ENCODE results near the gene BCL2L2.
A peak's percentile ranks its signal among the peaks of the same experiment; 100 is the strongest.
"Not testable (repeated sequence)": the region's sequence is repeated elsewhere in the genome, so short reads cannot be mapped to it uniquely, and the experiment has no call there.

The BCL2L2 gene

DNA sequence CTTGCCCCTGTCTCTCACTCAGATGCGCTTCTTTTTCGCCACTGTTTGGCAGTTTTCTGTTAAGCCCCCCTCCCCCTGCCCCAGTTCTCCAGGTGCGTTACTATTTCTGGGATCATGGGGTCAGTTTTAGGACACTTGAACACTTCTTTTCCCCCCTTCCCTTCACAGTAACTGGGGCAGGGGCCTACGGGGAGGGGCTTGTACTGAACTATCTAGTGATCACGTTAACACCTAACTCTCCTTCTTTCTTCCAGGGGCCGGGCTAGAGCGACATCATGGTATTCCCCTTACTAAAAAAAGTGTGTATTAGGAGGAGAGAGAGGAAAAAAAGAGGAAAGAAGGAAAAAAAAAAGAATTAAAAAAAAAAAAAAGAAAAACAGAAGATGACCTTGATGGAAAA, 18.4 kb downstream of the BCL2L2 start:
- FAIRE-seq = no peak

DNA sequence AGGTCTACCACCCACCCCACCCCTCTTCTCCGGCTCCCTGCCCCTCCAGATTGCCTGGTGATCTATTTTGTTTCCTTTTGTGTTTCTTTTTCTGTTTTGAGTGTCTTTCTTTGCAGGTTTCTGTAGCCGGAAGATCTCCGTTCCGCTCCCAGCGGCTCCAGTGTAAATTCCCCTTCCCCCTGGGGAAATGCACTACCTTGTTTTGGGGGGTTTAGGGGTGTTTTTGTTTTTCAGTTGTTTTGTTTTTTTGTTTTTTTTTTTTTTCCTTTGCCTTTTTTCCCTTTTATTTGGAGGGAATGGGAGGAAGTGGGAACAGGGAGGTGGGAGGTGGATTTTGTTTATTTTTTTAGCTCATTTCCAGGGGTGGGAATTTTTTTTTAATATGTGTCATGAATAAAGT, 19.1 kb downstream of the BCL2L2 start:
- FAIRE-seq = not testable (repeated sequence)

DNA sequence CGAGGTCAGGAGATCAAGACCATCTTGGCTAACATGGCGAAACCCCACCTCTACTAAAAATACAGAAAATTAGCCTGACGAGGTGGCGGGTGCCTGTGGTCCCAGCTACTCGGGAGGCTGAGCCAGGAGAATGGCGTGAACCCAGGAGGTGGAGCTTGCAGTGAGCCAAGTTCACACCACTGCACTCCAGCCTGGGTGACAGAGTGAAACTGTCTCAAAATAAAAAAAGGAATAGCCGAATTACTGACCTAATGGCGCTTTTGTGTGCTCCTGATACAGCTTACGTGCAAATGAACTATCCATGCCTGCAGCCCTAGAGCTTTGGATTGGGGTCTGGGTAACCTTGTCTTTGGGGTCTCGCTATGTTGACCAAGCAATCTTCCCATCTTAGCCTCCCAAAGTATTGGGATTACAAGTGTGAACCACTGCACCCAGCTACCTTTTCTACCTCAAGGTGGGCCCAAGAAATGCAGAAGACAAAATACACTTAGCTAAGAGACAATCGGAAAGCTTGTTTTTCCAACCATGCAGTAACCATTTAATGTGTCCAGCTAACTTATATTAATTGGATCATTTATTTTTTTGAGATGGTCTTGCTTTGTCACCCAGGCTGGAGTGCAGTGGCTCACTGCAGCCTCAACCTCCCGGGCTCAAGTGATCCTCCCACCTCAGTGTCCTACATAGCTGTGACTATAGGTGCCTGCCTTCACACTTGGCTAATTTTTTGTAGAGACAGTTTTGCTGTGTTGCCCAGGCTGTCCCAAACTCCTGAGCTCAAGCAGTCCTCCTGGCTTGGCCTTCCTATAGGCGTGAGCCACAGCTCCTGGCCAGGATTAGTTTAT, 20.1 kb downstream of the BCL2L2 start:
- FAIRE-seq = no peak

DNA sequence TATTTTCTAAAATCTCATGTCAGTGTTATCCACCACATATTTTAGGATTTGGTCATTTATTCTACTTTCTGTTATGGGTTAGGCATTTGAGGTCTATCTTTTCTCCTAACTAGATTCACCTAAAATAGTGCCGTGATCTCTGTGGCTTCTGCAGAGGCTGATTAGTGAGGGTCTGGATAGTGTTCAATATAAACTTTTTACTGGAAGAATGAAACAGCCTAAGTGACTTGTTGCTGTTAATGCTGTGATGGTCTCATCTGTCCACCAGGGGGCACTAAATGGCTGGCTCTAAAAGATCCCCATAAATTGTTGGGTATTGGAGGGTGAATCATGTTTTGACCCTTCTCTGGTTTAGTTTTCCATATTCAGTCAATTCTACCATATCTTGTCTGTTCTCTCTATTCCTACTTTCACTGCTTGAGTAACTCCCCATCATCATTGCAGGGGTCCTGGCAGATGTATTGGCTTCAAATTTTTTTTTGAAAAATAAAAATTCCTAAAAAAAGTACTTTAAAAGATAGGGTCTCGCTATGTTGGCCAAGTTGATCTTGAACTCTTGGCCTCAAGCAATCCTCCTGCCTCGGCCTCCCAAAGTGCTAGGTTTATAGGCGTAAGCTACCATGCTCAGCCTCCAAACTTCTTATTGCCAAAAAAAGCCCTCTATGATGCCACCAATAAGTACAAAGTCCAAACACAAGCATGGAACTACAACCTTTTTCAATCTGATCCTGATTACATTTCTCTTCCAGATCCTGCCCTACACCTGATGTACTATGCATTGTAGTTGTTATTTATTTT, 21.5 kb downstream of the BCL2L2 start:
- FAIRE-seq = peak; percentile 68

DNA sequence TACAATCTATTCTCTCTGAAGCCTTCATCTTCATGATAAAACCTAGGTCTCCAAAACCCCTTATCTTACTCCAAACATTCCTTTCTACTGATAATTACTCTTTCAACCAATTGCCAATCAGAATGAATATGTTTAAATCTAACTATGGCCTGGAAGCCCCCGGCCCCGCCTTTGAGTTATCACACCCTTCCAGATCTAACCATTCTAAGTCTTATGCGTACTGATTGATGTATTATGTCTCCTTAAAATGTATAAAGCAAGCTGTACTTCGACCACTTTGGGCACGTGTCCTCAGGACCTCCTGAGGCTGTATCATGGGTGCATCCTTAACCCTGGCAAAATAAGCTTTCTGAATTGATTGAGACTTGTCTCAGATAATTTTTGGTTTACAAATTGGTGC, 29.0 kb downstream of the BCL2L2 start:
- no peak for FAIRE-seq

DNA sequence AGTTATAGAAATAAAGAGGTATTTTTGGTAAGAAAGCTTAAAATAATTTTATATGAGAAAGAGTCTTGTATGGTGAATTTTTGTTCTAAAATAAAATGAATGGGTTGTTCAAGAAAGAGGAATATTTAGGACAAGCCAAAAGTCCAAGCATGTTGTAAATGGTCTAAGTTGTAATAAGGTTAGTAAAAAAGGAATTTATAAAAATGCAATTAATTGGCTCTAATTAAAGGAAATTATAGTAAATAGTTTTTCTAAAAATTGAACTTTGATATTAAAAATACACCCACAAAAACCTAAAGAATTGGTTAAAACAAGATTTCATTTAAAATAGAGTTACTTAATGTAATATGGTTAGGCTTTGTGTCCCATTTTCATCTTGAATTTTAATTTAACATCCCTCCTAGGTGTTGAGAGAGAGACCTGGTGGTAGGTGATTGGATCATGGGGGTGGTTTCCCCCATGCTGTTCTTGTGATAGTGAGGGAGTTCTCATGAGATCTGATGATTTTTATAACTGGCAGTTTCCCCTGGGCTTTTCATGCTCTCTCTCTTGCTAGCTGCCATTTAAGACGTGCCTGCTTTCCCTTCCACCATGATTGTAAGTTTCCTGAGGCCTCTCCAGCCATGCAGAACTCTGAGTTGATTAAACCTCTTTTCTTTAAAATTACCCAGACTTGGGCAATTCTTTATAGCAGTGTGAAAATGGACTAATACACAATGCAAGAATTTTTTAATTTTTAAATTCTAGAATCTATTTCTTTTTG, 33.1 kb downstream of the BCL2L2 start:
- FAIRE-seq = no peak

DNA sequence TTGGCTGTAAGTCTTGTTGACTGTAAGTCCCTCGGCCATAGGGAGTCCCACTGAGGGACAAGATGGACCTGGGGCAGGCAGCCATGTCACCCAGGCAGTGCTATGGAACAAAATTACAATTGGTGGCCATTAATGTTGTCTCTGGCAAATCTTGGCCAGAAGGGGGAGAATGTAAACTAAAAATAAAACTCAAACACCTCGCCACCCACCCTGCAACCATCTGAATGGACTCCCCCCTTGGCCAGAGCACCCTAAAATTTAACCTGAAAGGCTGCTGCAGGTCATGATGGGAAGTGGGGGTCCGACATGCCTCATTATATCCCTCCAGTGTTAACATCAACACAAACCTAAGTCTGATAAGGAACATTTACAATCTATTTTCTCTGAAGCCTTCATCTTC, 37.8 kb downstream of the BCL2L2 start:
- no peak for FAIRE-seq

DNA sequence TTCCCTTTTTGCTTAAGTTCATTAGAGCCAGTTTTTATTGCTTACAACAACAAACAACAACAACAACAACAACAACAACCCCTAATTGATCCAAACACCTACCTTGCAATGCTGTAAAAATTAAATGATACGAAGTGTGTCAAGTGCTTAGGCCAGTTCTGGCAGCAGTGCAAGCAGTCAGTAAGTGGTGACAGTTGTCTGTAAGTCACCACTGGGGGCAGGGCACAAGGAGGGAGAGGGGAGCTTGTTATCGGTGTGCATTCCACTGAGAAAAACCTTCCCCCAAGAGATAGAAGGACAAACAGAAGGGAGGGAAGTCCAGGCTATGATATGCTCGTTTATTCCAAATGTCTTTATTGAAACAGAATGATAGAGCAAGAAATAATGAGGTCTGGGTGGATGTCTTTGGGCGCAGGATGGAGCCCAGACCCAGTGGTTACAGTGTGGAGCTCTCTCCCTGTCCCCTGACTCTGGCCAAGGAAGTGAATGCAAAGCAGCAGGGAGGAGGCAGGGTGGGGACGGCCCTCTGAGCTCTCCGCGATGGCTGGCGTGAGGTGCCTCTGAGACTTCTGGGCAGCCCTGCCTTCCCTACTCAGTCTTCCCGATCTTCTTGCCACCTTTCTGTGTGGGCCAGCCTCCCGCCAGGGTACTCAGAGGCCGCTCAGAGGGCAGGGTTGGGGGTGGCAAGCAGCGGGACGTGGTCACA, 39.5 kb downstream of the BCL2L2 start:
- FAIRE-seq = no peak

DNA sequence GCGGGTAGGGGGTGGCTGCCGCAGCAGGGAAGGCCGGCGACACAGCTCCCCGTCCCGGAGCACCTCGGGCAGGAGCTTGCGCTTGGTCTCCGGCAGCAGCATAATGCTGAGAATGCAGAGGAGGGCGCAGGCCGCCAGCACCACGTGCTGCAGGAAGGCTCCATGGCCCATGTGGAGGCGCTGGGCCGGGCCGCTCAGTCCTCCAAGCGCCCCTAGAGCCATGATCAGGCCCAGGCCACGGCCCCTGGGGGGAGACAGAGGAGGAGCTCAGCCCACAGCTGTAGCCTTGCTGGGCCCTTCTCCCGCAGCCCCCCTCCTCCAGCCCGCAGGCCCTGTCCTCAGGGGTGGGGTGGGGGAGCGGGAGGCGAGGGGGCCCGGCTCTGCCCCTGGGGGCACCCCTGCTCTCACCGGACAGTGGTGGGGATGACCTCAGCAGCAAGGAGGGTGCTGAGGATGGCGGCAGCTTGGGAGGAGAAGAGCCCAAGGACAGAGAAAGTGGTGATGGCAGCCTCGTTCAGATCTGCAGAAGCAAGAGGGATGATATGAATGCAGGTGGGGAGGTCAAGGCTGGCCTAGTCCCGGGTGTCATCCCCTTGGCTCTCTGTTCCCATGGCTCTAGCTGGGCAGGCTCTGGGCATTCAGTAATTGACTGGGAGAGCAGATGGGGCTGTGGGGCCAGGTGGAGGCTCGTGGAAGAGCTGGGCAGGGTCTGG, 40.2 kb downstream of the BCL2L2 start:
- no peak for FAIRE-seq

DNA sequence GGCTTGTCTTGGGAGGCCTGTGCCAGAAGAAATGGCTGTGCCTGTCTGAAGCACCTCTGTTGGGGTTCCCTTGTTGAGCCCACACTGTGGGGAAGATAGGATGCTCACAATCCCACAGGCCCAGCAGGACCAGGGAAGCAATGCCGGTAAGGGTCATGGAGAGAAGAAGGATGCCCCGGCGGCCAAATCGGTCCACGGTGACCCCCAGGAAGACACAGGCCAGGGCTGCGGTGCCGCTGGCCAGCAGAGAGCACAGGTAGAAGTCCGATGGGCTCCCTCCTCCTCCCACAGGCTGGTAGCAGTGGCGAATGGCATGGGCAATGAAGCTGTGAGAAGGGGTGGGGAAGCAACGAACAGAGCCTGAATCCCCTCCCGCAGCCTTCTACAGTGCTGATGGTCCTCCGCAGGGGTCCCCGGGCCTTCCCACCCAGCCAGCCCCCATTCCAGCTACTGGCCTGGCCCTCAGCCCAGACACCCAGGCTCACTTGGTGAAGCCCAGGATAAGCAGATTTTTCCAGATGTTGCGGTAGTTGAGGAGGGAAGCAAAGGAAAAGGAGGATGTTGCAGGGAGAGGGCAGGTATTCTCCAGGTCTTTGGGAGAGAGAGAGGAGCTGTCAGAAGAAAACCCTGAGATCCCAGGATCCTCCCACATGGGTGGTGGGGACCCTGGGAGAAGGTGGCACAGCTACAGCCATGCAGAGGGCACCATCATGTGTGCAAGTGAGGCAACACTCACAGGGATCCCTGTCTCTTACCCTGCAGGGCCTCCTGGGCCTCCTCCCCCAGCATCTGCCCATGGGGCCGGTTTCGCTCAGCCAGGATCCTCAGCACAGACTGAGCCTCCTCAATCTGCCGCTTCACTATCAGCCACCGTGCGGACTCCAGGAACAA, 41.0 kb downstream of the BCL2L2 start:
- no peak for FAIRE-seq

DNA sequence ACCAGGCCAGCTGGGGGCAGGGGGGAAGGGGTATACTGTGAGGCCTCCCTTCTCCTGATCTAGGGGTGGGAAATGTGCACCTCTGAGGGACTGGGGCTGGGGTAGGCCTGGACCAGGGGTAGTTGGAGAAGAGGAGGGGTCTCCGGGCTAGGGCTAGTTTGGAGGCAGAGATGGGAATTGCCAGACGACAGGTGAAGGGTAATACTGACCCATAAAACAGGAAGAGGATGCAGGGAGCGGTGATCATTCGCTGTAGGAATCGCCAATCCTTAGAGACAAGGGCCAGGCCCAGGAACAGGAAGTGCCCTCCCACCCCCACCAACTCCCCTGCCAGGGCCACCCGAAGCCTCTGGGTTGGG, 41.6 kb downstream of the BCL2L2 start:
- no peak for FAIRE-seq

DNA sequence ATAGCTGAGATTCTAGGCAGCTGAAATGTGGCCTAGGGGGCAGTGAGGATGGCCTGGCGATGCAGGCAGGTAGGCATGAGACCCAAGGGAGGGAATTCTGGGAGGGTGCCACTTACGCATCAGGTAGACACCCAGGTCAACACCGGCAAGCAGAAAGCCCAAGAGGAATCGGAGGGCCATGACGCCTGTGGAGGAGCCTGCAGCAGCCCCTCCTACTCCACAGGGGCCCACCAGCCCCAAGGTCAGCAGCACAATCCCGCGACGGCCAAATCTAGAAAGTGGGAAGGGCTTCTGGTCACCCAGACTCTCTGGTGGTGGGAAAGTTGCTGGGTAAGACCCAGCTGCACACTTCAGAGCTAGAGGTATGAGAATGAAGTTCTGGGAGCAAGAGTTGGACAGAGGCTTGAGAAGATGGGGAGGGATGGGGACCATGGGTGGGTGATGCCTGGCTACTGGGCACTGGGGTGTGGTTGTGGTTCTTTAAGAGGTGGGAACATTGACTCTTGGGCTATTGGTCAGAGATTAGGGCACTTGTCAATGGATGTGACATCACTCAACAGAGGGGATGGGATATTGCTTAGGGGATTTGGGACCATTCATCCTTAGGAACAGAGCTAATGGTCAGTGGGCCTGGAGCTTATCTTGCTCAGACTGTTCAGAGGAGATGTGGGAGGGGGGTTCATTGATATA, 42.7 kb downstream of the BCL2L2 start:
- FAIRE-seq = no peak

DNA sequence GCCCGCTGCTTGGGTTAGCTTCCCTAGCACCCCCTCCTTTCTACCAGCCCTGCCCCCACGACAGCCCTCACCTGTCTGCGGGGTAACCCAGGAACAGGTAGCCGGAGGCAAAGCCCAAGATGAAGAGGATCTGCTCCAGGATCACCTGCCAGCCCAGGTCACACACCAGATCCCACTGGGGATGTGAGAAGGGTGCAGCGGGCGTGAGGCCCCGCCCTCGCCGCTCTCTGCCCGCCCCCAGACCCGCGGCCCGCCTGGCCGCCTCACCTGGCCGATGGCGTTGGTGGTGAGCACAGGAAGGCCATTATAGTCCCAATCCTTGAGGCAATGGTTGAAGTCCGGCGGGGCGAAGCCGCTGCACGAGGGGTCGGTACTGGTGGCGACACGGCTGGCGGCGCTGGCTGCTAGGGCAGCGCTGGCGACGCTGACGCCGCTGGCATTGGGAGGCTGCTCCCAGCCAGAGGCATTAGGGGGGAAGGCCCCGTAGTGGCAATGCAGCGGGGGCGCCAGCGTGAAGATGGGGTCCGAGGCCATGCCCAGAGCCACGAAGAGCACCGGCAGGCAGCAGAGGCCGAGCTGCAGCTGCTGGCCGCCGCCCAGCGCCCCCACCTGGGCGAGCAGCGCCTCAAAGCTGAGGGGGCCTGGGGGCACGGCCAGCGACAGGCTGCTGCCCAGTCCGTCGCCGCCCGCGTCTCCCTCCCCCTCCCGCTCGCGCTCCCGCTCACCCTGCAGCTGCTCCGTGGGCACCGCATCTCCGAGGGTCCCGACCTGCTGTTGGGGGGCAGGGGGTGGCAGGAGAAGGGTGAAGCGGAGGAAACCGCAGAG, 45.3 kb downstream of the BCL2L2 start:
- FAIRE-seq = no peak

DNA sequence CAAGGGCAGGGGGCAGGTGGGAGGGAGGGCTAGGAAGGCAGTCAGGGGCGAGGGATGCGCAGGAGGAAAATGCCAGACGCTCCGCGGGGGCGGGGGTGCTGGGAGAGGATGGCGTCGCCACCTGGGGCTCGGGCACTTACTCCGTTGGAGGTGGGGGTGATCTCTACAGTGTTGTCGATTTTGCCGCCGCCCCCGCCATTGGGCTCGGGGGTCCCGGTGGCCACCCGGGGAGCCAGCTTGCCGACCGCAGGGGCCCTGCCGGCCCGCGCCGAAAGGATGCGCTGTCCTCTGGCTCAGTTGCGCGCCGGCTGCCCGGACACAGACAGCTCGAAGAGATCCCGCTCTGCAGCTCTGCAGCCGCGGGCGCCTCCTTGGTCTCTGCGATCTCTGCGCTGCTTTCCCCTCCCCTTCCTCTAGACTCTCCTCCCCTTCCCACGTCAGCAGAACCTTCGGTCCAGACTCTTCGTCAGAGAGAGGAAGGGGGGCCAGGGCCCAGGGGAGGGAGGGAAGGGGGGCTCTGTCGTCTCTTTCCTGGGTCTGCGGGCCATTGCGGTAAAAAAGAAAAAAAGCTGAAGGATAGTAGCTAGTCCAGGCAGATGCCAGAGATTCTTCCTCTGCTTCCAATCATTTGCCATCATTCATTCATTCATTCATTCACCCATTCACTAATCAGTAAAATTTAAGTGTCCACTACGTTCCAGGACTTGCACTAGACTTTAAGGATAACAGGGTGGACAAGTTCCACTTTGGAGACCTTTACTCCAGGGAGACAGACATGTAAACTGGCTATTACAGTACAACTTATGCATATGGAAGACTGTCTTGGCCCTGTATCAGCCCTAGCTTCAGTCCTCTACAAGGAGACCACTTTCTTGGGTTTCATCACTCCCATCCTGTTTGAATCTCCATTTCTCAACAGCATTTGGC, 46.1 kb downstream of the BCL2L2 start, which contains the start of gene SLC22A17:
Gene SLC22A17 (minus strand): TSS at position 382 of the 927 bp plus-strand sequence.
- FAIRE-seq = no peak

DNA sequence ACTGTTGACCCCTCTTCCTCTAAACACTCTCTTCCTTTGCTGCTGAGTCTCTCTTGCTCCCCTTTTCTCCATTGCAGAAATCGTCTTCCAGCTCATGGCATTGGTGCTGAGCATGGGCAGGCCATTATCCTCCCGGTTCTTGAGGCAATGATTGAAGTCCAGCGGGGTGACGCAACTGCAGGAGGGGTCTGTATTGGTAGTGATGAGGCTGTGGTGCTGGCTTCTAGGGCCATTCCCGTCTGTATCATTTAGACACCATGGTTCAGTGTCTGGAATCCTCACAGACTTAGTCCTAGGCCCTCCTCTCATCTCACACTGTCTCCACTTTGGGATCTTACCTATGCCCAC, 46.8 kb downstream of the BCL2L2 start:
- FAIRE-seq = no peak

DNA sequence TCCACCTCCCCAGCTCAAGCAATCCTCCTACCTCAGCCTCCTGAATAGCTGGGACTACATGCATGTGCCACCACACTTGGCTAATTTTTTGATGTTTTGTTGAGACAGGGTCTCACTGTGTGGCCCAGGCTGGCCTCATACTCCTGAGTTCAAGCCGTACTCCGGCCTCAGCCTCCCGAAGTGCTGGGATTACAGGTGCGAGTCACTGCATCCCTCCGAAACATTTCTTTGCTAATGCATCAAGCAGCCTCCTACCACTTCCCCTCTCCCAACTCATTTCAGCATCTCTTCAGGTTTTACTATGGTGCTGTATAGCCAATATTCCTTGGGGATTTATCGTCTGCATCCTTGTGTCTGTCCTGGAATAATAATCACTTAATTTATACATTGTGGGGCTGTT, 48.4 kb downstream of the BCL2L2 start:
- no peak for FAIRE-seq

DNA sequence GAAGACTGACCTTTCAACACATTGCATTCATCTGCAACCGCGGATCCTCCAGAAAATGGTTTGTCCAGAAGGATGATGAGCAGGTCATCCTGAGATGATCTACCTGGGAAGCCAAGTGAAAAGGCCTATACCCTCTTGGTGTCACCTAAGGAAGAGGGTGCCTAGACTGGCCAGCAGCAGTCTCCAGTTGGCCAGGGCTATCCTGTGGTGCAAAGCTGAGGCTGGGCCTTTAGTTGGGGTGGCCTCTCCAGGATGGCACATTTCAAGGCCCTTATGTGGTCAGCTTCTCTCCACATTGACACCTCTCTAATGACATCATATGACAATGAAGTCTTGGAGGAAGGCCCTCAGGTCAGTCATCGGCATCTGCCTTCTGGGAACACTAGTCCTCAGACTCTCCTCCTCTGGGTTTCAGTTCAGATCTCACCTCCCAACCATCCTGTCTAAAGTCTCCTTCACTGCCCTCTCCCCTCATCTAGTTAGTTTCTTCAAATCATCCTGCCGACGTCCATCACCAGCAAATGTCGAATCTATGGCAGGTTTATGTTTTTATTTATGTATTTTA, 49.3 kb downstream of the BCL2L2 start:
- no peak for FAIRE-seq

DNA sequence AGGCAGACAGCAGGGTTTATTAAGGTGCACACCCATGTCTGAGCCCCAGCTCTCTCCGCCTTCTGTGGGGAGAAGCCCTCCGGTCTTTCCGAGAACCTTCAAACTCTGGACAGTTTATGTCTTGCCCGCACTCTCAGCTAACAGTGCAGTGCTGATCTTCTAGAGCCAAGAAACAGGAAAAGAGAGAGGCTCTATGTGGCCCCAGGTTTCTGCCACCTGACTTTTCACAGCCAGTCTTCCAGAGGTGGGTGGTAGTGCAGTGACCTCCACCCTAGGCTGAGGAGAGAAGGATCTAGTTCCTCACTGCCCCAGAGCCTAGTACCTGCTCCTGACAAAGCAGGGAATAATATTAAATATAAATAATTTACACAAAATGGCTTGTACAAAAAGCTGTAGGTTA, 50.0 kb downstream of the BCL2L2 start:
- FAIRE-seq = no peak

All from A204.1 (cell line).